Measurements from ENCODE around the gene SGO2.
"Not testable (repeated sequence)": the region's sequence is repeated elsewhere in the genome, so short reads cannot be mapped to it uniquely, and the experiment has no call there.

SGO2 gene

GRCh38 chr2:200624026-200624425 is 98.0 kb downstream of the SGO2 start:
- no peak for DNase-seq

GRCh38 chr2:200624658-200625057 is 98.7 kb downstream of the SGO2 start:
- DNase-seq = no peak

GRCh38 chr2:200625282-200625681 is 99.3 kb downstream of the SGO2 start:
- DNase-seq = no peak

- DNase-seq = no peak
Observed at GRCh38 chr2:200625958-200626363, 100.0 kb downstream of the SGO2 start.

- no peak for DNase-seq
Observed at GRCh38 chr2:200627110-200627770, 101.2 kb downstream of the SGO2 start.

DNA sequence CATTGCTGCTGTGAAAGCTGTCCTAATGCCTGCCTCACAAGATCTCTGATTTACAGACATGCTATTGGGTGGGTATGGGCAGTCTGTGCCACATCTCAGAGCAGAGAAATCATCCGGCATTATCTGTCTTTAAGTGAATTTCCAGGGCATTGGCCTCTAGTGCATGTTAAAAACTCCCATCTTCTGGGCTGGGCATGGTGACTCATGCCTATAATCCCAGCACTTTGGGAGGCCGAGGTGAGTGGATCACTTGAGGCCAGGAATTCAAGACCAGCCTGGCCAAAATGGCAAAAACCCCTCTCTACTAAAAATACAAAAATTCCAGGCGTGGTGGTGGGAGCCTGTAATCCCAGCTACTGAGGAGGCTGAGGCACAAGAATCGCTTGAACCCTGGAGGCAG is 102.5 kb downstream of the SGO2 start:
- DNase-seq = not testable (repeated sequence)

- DNase-seq = no peak
Observed at GRCh38 chr2:200631287-200631686, 105.3 kb downstream of the SGO2 start.

Data from retina (tissue), 1 donor.